IMR-90 (cell line): ENCODE measurements around the gene TNNI2.

Experiments
- BHLHE40 ChIP-seq: fragments of 150-350 bp; IDR thresholded peaks from 2 replicates; pipeline ENCODE4 v1.6.1; 2016; ENCODE audit warnings: mild to moderate bottlenecking, low read depth, low read length
- CEBPB ChIP-seq: IDR thresholded peaks from 2 replicates; pipeline ENCODE4 v1.6.1; 2012; ENCODE audit warnings: low read depth, low read length, improper control_type of control experiment
- CTCF ChIP-seq: conservative IDR thresholded peaks from 2 replicates; pipeline ENCODE4 v1.5.1; 2012; ENCODE audit warnings: mild to moderate bottlenecking, low read depth, low read length, improper control_type of control experiment
- ELK1 ChIP-seq: fragments of 150-350 bp; IDR thresholded peaks from 2 replicates; pipeline ENCODE4 v1.6.1; 2016; ENCODE audit warnings: low read depth, mild to moderate bottlenecking, low read length, moderate library complexity, borderline replicate concordance
- FOS ChIP-seq: fragments of 150-350 bp; IDR thresholded peaks from 2 replicates; pipeline ENCODE4 v1.6.1; 2016; ENCODE audit warnings: low read depth, low read length
- MAFK ChIP-seq: IDR thresholded peaks from 2 replicates; pipeline ENCODE4 v1.6.1; 2012; ENCODE audit warnings: low read depth, low read length, improper control_type of control experiment
- MXI1 ChIP-seq: IDR thresholded peaks from 2 replicates; pipeline ENCODE4 v1.6.1; 2012; ENCODE audit warnings: low read depth, mild to moderate bottlenecking, low read length, moderate library complexity, borderline replicate concordance
- NFE2L2 ChIP-seq: fragments of 150-350 bp; IDR thresholded peaks from 2 replicates; pipeline ENCODE4 v1.6.1; 2016; ENCODE audit warnings: low read depth, mild to moderate bottlenecking, low read length
- POLR2A ChIP-seq: IDR thresholded peaks from 2 replicates; pipeline ENCODE4 v1.6.1; 2012; ENCODE audit warnings: mild to moderate bottlenecking, low read depth, low read length
- RAD21 ChIP-seq: IDR thresholded peaks from 2 replicates; pipeline ENCODE4 v1.6.1; 2012; ENCODE audit warnings: low read length, improper control_type of control experiment
- RCOR1 ChIP-seq: IDR thresholded peaks from 2 replicates; pipeline ENCODE4 v1.6.1; 2012; ENCODE audit warnings: mild to moderate bottlenecking, low read length, improper control_type of control experiment; ENCODE audit not compliant: insufficient replicate concordance
- RFX5 ChIP-seq: IDR thresholded peaks from 2 replicates; pipeline ENCODE4 v1.8.0; 2012; ENCODE audit warnings: low read depth, mild to moderate bottlenecking, low read length, moderate library complexity
- SMC3 ChIP-seq: fragments of 150-350 bp; IDR thresholded peaks from 2 replicates; pipeline ENCODE4 v1.6.1; 2016; ENCODE audit warnings: low read depth, mild to moderate bottlenecking, antibody characterized with exemption, low read length, moderate library complexity
- USF2 ChIP-seq: fragments of 150-350 bp; IDR thresholded peaks from 2 replicates; pipeline ENCODE4 v1.6.1; 2017; ENCODE audit warnings: mild to moderate bottlenecking, antibody characterized with exemption, low read length, low read depth

GRCh38 chr11:1826552-1827094, 12.2 kb upstream of the TNNI2 start:
- TF ChIP-seq CTCF (0 out of 2 replicates have a peak, but pooled peaks have one; percentile 15), MAFK (no peak), POLR2A (no peak), RAD21 (no peak), BHLHE40 (no peak), USF2 (no peak), RCOR1 (no peak), FOS (no peak), SMC3 (no peak), ELK1 (no peak), CEBPB (no peak), NFE2L2 (no peak), RFX5 (no peak), MXI1 (no peak)
